ENCODE results near the gene PRMT1.
"Not testable (repeated sequence)": the region's sequence is repeated elsewhere in the genome, so short reads cannot be mapped to it uniquely, and the experiment has no call there.

Gene PRMT1

GRCh38 chr19:49689133-49690078, 12.3 kb downstream of the PRMT1 start, which contains the start of gene ADM5:
TSS of gene ADM5 (plus strand) at chr19:49689594. CDS start at chr19:49689838, 244 bp downstream.
- peak; percentile 41 for DNase-seq

- DNase-seq, result no peak
Measured at GRCh38 chr19:49690079-49690655, 13.1 kb downstream of the PRMT1 start.

GRCh38 chr19:49690656-49691242, 13.7 kb downstream of the PRMT1 start, which contains the start of gene CPT1C:
TSS of gene CPT1C (plus strand) at chr19:49691116. CDS start at chr19:49692253, 1,137 bp downstream.
- peak; percentile 94 for DNase-seq

- peak; percentile 73 for DNase-seq
Measured at GRCh38 chr19:49691243-49692146, 14.4 kb downstream of the PRMT1 start.

GRCh38 chr19:49692147-49692506, 15.1 kb downstream of the PRMT1 start:
- no peak for DNase-seq

GRCh38 chr19:49696115-49696514, 19.0 kb downstream of the PRMT1 start:
- no peak for DNase-seq

- no peak for DNase-seq
Measured at GRCh38 chr19:49696865-49697264, 19.8 kb downstream of the PRMT1 start.

- DNase-seq, result no peak
Measured at GRCh38 chr19:49699364-49699763, 22.3 kb downstream of the PRMT1 start.

GRCh38 chr19:49700563-49700962, 23.5 kb downstream of the PRMT1 start:
- DNase-seq, result no peak

- no peak for DNase-seq
Measured at GRCh38 chr19:49701271-49701786, 24.3 kb downstream of the PRMT1 start.

GRCh38 chr19:49704888-49705642, 28.0 kb downstream of the PRMT1 start:
- DNase-seq, result no peak

- no peak for DNase-seq
Measured at GRCh38 chr19:49705919-49706318, 28.8 kb downstream of the PRMT1 start.

GRCh38 chr19:49710372-49710951, 33.4 kb downstream of the PRMT1 start:
- no peak for DNase-seq

- no peak for DNase-seq
Measured at GRCh38 chr19:49712397-49712859, 35.4 kb downstream of the PRMT1 start.

GRCh38 chr19:49713236-49713845, 36.3 kb downstream of the PRMT1 start:
- DNase-seq, result no peak

GRCh38 chr19:49716154-49716553, 39.1 kb downstream of the PRMT1 start:
- no peak for DNase-seq

- DNase-seq, result no peak
Measured at GRCh38 chr19:49718511-49718910, 41.4 kb downstream of the PRMT1 start.

GRCh38 chr19:49718991-49719390, 41.9 kb downstream of the PRMT1 start:
- DNase-seq, result no peak

- DNase-seq, result not testable (repeated sequence)
Measured at GRCh38 chr19:49719420-49719819, 42.3 kb downstream of the PRMT1 start.

GRCh38 chr19:49727217-49728030, 50.4 kb downstream of the PRMT1 start:
- DNase-seq, result no peak

All from NCI-H1694 (cell line).